ENCODE measurements around the gene CREB5.
"Not testable (repeated sequence)": the region's sequence is repeated elsewhere in the genome, so short reads cannot be mapped to it uniquely, and the experiment has no call there.

- TF ChIP-seq CTCF, POLR2A (IDR thresholded peaks at IDR 0.05): not testable (repeated sequence)
Observed at GRCh38 chr7:28598037-28598436, 185.7 kb downstream of the CREB5 start.

All from ovary (tissue), 3 donors.